Kidney epithelial cell (primary cell): Measurements from ENCODE around the gene PYDC2. TPM values are rescaled to one million over a fixed set of nuclear protein-coding genes. Genes with fewer than 3 reads are reported as not detected.

Experiments used
- DNase-seq: peaks from one replicate; pipeline ENCODE4 v3.0.0-alpha.2; 2010; ENCODE audit warnings: low read depth
- H3K27me3 ChIP-seq: 2 replicates; pipeline ENCODE4 v1.6.0; 2011; ENCODE audit warnings: low read length; ENCODE audit not compliant: control insufficient read depth, insufficient read depth
- H3K36me3 ChIP-seq: 2 replicates; pipeline ENCODE4 v1.5.1; 2011; ENCODE audit warnings: low read length; ENCODE audit not compliant: control insufficient read depth, insufficient read depth
- H3K4me3 ChIP-seq: 2 replicates; pipeline ENCODE4 v1.5.1; 2011; ENCODE audit warnings: low read depth, mild to moderate bottlenecking, control low read depth, low read length
- total RNA-seq: library from RNA; depleted of rRNA; stranded (reverse); fragments of >200 nt; gene quantifications from 2 replicates; pipeline ENCODE4 v1.2.3, GENCODE V29; 2015
- TF ChIP-seq, protein P1 (sequence below): IDR thresholded peaks from 2 replicates; pipeline ENCODE4 v1.5.1; 2011; ENCODE audit warnings: mild to moderate bottlenecking, moderate library complexity, low read length, control low read depth, inconsistent platforms; ENCODE audit not compliant: insufficient read depth, poor library complexity, severe bottlenecking

Gene PYDC2
- total RNA-seq, 1 donor from 2014 or later, result not detected

GRCh38 chr3:191431160-191431822, 29.7 kb upstream of the PYDC2 start:
- TF ChIP-seq, protein P1, sequence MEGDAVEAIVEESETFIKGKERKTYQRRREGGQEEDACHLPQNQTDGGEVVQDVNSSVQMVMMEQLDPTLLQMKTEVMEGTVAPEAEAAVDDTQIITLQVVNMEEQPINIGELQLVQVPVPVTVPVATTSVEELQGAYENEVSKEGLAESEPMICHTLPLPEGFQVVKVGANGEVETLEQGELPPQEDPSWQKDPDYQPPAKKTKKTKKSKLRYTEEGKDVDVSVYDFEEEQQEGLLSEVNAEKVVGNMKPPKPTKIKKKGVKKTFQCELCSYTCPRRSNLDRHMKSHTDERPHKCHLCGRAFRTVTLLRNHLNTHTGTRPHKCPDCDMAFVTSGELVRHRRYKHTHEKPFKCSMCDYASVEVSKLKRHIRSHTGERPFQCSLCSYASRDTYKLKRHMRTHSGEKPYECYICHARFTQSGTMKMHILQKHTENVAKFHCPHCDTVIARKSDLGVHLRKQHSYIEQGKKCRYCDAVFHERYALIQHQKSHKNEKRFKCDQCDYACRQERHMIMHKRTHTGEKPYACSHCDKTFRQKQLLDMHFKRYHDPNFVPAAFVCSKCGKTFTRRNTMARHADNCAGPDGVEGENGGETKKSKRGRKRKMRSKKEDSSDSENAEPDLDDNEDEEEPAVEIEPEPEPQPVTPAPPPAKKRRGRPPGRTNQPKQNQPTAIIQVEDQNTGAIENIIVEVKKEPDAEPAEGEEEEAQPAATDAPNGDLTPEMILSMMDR, result no peak
- no peak overlapping the region for H3K4me3 ChIP-seq
- no peaks in the 10 kb centered on the region for H3K36me3 ChIP-seq
- no peaks in the 10 kb centered on the region for H3K27me3 ChIP-seq
- no peak for DNase-seq

- Histone ChIP-seq H3K4me3 (no peak overlapping the region), H3K27me3 (no peaks in the 10 kb centered on the region), H3K36me3 (no peaks in the 10 kb centered on the region)
- DNase-seq, result no peak
- TF ChIP-seq, protein P1, result no peak
Observed at GRCh38 chr3:191432162-191432561, 28.8 kb upstream of the PYDC2 start.

- no peaks in the 10 kb centered on the region for H3K27me3 ChIP-seq
Observed at GRCh38 chr3:191434024-191434423, 26.9 kb upstream of the PYDC2 start.

DNA sequence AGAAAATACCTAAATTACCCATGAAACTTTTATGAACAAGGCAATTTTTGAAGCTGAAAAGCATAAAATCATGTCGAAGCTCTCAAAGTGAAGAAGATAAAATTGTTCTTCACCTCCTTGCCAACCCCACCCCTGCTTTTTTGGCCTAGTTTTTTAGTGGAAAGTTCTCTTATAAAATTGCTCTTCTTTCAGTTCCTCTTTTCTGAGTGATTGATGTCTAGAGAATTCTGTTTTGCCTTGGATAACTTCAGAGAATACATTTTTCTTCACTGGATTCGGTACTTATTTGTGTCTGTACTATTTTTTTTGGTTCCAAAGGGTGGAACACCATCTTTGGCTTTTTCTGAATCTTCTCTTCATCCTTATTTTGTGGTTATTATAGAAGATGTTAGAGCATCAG, 25.0 kb upstream of the PYDC2 start:
- TF ChIP-seq, protein P1, result no peak
- Histone ChIP-seq H3K4me3 (no peak overlapping the region), H3K27me3 (no peaks in the 10 kb centered on the region), H3K36me3 (no peaks in the 10 kb centered on the region)
- no peak for DNase-seq

More at GRCh38 chr3:191434024-191434423, 26.9 kb upstream of the PYDC2 start:
- H3K4me3 ChIP-seq, result no peak overlapping the region
- no peaks in the 10 kb centered on the region for H3K36me3 ChIP-seq
- TF ChIP-seq, protein P1, result no peak
- DNase-seq, result no peak

GRCh38 chr3:191438150-191438814, 22.7 kb upstream of the PYDC2 start:
- TF ChIP-seq, protein P1, result no peak
- Histone ChIP-seq H3K27me3 (no peaks in the 10 kb centered on the region), H3K36me3 (no peaks in the 10 kb centered on the region), H3K4me3 (no peak overlapping the region)
- DNase-seq, result no peak

DNA sequence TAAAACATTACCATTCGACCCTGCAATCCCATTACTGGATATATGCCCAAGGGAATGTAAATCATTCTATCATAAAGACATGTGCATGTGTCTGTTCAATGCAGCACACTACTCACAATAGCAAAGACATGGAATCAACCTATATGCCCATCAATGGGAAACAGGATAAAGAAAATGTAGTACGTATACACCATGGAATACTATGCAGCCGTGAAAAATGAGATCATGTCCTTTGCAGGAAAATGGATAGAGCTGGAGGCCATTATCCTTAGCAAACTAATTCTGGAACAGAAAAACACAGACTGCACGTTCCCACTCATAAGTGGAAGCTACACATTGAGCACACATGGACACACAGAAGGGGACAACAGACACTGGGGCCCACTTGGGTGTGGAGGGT, 20.4 kb upstream of the PYDC2 start:
- TF ChIP-seq, protein P1, result no peak
- Histone ChIP-seq H3K27me3 (no peaks in the 10 kb centered on the region), H3K4me3 (no peak overlapping the region), H3K36me3 (no peaks in the 10 kb centered on the region)
- DNase-seq, result no peak
